NCI-H1092 treated with DMSO at 0.1 percent for 48 hours (cell line): ENCODE data around the gene DGKD.

Experiments
- DNase-seq: peaks from one replicate; lab custom pipeline; 2025; lab: John Stamatoyannopoulos, UW

The DGKD gene

DNA sequence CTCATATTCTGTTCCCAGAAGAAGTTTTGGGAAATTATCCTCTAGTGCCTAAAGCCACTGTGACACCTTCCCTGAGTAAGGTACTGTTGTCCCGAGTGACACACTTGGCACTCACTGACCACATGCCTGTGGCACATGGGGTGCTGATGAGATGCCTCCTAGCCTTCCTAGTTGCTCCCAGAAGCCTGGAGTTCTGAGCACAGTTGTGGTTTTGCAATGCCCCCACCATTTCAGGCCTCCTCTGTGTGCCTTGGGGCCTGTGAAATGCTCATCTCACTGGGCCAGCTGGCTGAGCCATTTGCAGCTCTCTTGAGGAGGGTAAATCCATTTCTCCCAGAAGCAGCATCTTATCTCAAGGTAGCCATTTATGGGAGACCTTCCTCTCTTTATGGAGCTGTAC lies 91.8 kb downstream of the DGKD start:
- no peak for DNase-seq

DNA sequence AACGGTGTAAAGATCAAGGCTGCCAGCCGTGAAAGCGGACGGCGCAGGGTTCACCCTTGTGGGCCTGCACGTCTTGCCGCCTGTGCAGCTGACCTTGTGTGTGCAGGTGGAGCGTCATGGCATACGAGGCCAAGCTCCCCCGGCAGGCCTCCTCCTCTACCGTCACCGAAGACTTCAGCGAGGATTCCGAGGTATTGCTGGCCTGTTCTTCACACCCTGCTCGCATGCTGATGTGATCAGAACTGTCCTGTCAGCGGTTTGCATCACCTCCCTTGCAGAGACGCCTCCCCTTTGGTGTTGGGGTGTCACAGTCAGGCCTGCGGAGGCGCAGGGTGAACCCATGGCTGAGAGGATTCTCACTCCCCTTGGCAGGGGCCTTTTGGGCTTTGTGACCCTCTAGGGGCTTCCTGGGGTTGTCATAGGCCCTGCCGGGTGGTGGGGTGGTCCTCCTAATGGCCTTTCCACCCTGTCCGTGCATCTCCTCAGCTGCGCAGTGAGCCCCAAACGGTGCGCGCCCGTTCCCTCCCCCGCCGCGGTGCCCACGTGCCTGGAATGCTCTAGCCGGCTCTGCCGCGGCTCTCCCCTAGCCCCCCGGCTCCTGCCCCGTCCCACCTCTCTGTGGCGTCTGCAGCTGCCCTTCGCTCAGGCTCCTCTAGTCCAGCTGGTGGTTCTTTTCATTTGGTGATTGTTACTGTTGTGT lies 92.5 kb downstream of the DGKD start:
- no peak for DNase-seq

DNA sequence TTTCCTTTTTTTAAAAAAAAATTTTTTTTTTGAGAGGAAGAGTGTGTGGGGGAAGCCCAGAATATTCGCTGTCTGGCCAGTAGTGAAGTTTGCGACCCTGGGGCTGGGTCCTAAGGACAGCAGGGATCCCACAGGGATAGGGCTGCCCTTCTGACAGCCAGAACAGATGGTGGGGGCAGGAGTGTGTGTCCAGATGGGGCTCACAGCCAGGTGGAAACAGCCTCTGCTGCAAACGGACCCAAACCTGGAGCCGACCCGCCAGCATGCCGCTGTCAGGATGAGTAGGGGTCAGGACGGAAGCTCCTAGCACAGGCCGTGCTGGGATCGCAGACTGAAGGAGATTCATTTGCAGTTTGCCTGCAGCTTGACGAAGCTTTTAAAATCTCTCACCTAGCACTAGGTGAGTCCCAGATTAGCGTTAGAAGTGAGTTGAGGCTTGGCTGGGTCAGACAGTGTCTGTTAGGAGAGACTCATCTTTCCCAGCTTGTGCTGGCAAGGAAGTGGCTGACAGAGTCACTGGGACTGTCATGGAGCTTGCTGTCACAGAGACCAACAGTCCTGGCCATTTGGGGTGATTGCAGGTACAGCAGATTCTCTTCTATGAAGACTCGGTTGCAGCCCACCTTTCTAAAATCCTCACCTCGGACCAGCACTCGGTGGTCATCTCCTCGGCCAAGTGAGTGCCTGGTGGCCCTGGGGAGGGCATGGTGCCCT lies 93.4 kb downstream of the DGKD start:
- DNase-seq: no peak

DNA sequence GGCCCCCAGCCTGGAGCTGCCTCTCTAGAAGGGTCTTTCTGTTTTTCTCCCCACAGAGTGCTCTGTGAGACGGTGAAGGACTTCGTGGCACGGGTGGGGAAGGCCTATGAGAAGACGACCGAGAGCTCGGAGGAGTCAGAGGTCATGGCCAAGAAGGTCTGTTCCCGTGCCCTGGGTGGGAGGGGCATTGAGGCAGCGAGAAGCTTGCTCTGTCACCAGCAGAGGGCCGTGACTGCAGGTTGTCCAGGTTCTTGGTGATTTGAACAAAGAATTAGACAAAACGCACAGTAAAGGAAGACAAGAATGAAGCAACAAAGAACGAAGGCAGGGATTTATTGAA lies 93.9 kb downstream of the DGKD start:
- DNase-seq: no peak

DNA sequence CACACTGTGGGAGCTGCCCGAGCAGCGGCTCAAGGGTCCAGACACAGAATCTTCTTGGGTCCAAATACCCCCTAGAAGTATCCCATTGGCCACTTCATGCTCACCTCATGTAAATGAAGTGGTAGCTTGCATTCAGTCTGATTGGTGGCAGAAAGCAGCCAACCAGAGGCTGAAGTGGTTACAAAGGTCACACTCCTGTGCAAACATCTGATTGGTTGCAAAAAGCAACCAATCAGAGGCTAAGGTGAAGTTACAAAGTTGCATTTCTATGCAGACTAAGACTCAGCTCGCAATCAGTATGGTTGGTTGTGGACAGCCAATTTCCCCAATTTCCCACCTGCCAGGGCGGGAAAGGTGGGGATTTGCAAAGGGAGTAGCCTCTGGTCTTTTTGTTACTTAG lies 94.3 kb downstream of the DGKD start:
- no peak for DNase-seq

DNA sequence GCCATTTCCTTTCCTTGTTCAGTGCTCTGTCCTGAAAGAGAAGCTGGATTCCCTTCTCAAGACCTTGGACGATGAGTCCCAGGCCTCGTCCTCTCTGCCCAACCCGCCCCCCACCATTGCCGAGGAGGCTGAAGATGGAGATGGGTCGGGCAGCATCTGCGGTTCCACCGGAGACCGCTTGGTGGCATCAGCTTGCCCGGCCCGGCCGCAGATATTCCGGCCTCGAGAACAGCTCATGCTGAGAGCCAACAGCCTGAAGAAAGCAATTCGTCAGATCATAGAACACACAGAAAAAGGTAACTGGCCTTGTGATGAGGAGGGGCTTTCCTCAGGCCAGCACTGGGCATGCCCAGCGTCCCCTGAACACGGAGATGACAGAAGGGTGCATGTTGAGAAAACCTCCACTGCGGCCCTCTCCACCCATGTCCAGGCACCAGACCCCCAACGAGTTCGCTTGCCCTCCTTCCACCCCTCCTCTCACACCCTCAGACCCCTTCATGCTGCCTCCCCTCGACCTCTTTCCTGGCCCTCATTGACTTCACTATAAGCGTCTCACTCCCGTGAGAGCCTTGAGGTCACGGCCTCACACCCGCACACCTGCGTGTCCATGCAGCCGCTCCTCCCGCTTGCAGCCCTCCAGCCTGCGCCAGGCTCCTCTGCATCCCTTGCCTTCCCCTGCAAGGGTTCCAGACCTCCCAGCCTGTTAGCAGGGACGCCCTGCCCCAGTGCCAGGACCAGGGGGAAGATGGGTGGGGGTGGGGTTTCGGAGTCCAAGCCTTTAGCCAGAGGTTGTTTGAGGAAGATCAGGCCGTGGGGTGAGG lies 95.0 kb downstream of the DGKD start:
- no peak for DNase-seq

DNA sequence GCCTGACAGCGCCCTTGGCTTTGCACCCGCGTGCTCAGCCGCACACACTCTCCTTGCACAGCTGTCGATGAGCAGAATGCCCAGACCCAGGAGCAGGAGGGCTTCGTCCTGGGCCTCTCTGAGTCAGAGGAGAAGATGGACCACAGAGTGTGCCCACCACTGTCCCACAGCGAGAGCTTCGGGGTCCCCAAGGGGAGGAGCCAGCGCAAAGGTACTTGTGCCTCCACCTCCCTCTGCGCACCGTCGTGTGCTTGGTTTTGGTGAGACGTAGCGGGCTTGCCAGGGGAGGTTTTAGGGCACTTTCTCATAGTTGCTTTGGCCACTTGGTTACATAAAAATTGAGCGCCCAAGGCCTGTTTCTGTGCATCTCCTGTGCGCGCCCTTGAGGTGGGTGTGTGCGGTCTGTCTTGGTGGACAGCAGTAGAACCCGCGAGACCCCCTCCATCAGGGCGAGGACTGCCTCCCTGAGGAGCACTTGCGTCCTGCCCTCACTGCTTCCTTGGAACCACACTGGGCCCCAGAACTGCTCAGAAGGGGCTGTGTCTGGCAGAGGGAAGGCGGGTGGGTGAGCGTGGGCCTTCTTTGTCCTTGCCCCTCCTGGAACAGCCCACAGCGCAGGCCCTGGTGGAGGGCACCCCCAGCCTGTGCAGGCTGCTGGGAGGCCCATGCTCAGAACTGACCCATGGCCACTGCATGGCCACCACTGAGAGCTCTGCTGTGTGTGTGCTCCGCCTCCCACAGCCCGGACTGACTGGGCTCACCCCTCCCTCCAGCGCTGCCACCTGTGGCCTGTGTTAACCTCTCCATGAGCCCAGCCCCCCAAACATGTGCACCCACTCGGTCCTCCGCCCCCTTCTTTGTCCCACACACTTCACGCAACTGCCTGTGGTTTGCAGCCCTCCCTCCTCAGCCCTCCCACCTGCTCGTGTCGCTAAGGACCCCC lies 95.9 kb downstream of the DGKD start:
- DNase-seq: no peak

DNA sequence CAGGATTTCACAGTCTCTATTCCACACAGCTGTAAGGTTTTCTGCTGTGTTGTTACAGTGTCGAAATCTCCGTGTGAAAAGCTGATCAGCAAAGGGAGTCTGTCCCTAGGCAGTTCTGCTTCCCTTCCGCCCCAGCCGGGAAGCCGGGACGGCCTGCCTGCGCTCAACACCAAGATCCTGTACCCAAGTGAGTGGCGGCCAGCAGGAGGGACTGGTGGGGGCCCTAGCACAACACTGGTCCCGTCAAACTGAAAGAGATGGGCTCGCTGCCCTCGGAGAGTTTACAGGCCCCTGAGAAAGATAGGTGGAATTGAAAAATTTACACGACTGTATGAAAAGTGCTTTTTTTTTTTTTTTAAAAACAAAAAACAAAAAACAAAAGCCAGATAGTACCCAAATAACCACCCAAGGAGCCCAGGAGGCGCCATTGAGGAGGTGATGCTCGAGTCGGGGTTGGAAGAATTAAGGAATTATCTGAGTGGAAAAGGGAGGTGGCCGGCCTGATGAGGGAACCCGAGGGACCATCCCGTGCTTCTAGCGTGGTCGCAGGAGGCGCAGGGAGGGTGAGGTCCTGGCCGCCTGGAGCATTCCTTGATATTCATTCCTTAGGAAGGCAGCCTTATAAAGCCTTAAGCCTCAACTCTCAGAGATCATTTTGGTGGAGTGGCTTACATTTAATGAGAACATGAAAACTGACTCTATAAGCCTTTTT lies 96.7 kb downstream of the DGKD start:
- no peak for DNase-seq

DNA sequence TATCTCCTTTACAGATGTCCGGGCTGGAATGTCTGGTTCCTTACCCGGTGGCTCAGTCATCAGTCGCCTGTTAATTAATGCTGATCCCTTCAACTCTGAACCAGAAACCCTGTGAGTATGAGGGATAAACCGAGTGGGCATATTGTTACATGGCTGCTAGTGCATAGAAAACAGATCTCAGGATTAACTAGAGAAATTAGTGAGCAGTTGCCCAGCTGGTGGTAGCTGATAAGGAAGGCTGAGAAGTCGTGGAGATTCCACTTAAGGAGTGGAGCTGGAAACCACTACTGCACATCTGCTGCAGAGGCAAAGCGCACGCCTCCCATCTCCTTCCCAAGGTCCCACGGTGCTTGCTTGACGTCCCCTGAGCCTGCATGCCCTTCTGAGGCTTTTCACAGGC lies 97.7 kb downstream of the DGKD start:
- DNase-seq: no peak

DNA sequence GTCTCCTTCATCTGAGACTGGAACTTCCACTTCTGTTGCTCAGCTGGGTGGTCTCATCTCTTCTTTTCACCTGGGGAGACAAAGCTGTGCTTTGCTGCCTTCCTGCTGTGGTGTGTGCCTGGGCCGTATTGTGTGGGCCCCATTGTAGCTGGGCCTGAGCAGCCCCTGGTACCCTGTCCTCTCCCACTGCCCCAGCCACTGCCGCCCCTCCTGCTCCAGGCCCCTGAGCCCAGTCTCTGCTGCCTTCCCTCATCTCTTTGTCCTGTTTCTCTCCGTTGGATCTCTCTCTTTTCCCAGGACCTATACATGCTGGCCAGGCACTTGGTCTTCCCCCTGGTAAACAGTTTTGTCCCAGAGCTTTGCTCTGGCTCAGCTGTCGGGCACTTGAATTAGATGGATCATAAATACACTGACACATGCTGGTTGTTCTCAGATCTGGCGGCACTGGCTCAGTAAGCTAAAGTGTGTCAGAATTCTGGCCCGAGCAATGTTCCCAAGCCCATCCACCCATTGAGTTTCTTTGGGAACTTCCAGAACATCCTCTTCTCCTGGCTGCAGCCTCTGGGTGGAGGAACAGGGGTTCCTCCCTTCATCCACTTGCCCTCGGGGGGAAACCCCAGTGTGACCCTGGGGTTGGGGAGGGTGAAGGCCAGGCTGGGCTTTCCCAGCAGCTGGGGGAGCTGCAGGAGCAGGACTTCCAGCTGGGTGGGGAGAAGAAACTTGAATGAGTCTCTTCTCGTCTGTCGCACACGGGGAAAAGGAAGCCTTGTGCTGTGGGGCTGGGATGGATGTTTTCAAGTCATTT lies 99.0 kb downstream of the DGKD start:
- no peak for DNase-seq

DNA sequence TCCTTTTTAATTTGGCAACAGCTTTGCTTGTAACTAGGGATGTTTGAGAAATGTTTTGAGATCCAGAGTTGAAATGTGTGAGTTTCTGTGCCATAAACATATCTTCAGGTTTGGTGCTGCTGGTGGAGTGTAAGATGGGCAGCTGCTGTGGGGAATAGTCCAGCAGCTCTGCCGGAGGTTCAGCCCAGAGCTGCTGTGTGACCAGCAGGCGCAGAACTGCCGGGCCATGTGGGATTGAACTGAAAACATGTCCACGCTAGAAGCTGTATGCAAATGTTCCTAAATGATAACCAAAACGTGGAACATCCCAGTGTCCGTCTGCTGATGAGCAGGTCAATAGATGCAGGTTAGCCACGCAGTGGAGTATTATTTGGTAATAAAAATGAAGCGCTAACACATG lies 99.6 kb downstream of the DGKD start:
- DNase-seq: no peak

DNA sequence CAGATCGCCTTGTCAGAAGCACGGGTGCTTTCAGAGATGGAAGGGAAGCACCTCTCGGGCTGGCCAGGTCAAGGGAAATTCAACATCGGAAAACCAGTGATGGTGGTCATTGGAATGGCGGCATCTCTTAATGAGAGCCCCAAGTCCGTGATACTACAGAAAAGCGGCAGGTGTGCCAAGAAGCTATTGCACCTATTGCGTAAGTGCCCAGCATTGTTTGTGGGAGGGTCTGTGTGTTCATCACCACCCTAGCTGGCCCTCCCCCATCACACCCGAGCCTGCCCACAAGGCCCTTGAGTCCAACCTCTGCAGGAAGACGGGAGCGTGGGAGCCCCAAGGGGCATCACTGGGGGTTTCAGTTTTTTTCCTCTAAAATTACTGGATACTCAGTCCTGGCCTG lies 100.7 kb downstream of the DGKD start:
- no peak for DNase-seq

DNA sequence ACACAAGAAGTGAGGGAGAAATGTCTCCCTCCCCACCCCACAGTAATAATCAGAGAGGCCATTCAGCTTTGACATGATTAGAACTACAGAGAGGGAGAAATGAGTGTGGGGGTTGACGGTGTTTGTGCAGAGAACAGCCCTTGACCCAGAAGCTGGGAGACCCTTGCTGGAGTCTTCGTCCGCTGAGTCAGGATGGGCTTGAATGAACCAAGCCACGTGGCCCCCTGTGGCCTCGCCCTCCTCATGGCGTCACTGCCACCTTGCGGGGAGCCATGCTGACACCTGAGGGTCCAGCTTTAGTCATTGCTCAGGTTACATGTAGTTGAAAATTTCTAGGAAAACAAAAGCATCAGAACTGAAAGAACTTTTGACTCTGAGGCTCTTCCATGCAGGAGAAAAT lies 101.2 kb downstream of the DGKD start:
- DNase-seq: no peak

DNA sequence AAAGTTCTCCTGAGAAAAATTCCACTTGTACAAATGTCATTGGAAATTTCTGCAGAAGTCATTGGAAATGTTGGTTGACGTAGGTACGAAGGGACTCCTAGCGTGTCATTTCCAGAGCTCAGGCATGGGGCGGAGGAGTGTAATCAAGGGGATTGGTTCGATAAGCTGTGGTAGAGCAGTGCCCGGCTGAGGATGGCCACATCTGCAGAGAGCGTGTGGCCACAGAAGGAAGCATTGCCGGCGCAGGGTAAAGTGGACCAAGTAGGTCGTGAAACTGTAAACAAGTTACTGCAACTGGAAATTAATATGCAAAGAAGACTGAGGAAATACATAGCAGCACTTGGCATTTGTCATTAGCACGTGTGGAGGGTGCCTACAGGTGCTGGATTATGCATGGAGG lies 101.8 kb downstream of the DGKD start:
- DNase-seq: no peak

DNA sequence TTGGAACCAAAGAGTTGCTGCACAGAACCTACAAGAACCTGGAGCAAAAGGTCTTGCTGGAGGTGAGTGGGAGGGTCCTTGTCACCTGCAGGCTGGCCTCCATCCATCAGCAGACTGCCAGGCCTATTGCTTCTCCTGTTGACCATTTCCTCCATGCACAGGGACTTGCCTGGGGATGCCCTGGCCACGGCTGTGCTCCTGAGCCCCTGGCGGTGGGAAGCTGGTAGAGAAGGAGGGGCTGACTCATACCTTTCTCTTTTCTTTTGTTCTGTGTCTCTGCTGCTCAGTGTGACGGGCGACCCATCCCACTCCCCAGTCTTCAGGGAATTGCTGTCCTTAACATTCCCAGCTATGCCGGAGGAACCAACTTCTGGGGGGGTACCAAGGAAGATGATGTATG lies 102.6 kb downstream of the DGKD start:
- DNase-seq: no peak

DNA sequence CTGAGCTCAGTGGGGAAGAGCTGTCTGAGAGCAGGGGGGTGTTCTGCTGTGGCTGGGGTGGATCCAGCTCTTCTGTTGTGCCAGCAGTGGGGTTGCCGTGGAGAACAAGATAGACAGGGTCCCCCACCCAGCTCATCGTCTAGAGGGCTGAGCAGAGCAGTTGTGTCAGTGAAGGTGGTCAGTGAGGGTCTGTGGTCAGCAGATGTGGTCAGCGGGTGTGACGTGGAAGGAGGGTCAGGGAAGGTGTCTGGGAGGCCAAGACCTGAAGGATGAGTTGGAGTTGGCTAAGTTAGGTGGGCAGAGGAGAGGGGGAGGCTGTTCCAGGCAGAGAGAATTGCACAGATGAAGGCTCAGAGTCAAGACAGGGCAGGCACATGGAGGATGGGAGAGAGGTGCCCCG lies 103.1 kb downstream of the DGKD start:
- no peak for DNase-seq

DNA sequence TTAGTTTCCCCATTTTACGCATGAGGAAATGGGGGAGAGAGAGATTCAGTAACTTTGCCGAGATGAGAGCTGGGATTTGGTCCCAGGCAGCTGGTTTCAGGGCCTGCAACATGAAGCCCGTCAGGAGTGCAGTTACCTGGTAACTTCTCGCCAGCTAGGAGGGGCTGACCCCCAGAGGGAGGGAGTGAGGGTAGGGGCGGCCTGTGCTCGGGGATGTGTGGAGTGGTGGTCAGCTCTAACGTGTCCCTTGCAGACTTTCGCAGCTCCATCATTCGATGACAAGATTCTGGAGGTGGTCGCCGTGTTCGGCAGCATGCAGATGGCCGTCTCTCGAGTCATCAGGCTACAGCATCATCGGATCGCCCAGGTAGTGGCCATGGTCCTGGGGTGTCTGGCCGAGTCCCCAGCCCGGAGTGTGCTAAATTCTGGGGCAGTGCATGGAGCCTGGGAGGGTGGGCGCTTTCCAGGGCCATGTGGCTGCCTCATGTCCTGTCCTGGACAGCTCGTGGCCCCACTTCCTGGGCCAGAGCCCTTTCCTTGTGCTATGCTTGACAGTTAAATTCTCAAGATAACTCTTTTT lies 103.8 kb downstream of the DGKD start:
- DNase-seq: no peak

DNA sequence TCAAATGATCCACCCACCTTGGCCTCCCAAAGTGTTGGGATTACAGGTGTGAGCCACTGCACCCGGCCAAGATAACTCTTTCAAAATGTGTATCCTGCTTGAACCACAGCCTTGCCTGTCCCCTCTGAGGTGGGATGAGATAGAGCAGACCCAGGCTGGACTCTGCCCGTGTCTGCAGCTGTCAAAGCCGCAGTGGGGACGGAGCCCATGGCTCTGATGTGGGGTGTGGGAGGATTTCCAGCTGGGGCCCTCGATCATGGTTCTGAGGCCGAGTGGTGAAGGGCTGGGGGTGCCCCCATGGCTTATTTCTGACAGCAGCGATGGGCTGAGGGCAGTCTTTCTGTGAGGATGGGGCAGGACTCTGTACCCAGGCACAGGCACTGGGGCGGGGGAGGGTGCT lies 104.5 kb downstream of the DGKD start:
- no peak for DNase-seq

DNA sequence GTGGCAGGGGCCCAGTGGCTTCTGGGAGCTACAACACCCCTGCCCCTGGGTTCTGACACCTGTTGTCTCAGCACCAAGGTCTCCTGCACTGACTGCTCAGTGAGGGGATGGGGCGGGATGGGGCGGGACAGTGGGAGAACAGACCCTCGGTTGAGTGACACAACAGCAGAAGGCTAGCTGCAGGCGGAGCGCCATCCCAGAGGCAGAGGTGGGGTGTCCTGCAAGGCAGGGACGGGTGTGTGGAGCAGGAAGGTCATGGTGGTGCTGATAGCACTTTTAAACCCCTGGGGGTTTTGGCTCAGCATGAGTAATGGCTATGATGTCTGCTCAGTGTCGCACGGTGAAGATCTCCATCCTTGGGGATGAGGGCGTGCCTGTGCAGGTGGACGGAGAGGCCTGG lies 105.1 kb downstream of the DGKD start:
- no peak for DNase-seq

DNA sequence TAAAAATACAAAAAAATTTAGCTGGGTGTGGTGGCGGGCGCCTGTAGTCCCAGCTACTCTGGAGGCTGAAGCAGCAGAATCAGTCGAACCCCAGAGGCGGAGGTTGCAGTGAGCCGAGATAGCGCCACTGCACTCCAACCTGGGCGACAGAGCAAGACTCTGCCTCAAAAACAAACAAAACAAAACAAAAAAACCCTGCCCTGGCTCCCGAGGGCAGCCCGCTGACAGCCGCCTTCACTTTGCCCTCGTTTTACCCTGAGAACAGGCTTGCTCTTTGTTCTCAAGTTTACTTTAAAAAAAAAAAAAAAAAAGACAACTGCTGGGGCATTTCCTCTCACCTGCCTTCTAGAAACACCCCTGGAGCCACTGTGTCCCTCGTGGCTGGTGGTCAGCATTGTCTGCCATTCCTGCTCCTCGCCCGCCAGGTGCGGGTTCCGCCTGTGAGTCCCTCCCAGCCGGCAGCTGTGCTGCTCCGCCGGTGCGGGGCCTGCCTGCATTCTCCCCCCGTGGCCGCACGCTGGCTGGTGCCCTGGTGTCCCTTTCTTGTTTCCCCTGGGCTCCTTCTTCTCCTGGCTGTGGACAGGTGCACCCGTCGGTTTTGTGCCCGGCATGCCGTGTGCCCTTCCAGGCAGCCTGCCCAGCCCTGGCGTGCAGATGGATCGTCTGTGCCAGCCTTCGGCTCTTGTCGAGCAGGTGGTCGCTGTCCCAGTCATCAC lies 106.6 kb downstream of the DGKD start:
- peak; percentile 86 for DNase-seq
